ENCODE results near the gene LYL1.

- TF ChIP-seq CTCF (conservative IDR thresholded peaks at IDR 0.05) (no peak), ZFX (IDR thresholded peaks at IDR 0.05) (no peak)
These were observed 40.3 kb downstream of the LYL1 start for GRCh38 chr19:13062317-13062716.

Measured in C4-2B (cell line).